H1 (cell line): Measurements from ENCODE around the gene HOXB7. TPM values are rescaled to one million over a fixed set of nuclear protein-coding genes. Genes with fewer than 3 reads are reported as not detected.

Experiments
- CTCF ChIA-PET: fragments of 300-600 bp; sonication (Branson Sonifier 250); formaldehyde crosslinking; loops from one replicate; lab custom pipeline; 2021; ENCODE audit not compliant: partially characterized antibody; lab: Charles Lee
- POLR2A ChIA-PET: fragments of 300-600 bp; sonication (Branson Sonifier 250); formaldehyde crosslinking; loops from one replicate; lab custom pipeline; 2021; ENCODE audit warnings: inconsistent platforms; ENCODE audit not compliant: partially characterized antibody; lab: Charles Lee
- DNase-seq, 2 experiments: peaks; one replicate each; pipeline versions ENCODE4 v3.0.0 to v3.0.0-alpha.2; 2010 to 2022; ENCODE audit warnings: low spot score in 2 of 2, low read depth in 1 of 2, mixed read lengths in 1 of 2
- FAIRE-seq: peaks from 2 replicates; lab custom pipeline; 2011; peaks lifted over from hg19 to GRCh38; lab: Jason Lieb, UNC
- H2AFZ ChIP-seq: 2 replicates; pipeline ENCODE4 v1.8.1; 2012; ENCODE audit warnings: low read length, inconsistent platforms
- H2AK5ac ChIP-seq: 2 replicates; pipeline ENCODE4 v1.6.1; 2013; ENCODE audit warnings: low read depth, low read length
- H2BK120ac ChIP-seq: replicated peaks from 2 replicates; pipeline ENCODE3; 2013; ENCODE audit warnings: low read depth, low read length, inconsistent platforms
- H2BK12ac ChIP-seq: 2 replicates; pipeline ENCODE4 v1.6.1; 2013; ENCODE audit warnings: low read depth, low read length
- H2BK15ac ChIP-seq: 2 replicates; pipeline ENCODE4 v1.6.1; 2013; ENCODE audit warnings: low read length
- H2BK20ac ChIP-seq: 2 replicates; pipeline ENCODE4 v1.6.1; 2013; ENCODE audit warnings: low read length
- H2BK5ac ChIP-seq: 2 replicates; pipeline ENCODE4 v1.6.1; 2013; ENCODE audit warnings: low read depth, low read length
- H3K14ac ChIP-seq: 2 replicates; pipeline ENCODE4 v1.6.1; 2013; ENCODE audit warnings: inconsistent platforms; ENCODE audit not compliant: insufficient read length
- H3K18ac ChIP-seq: 2 replicates; pipeline ENCODE4 v1.6.1; 2013; ENCODE audit warnings: low read length; ENCODE audit errors: extremely low read depth
- H3K23ac ChIP-seq: 2 replicates; pipeline ENCODE4 v1.6.1; 2013; ENCODE audit warnings: inconsistent platforms; ENCODE audit not compliant: insufficient read length
- H3K23me2 ChIP-seq: 2 replicates; pipeline ENCODE4 v1.6.1; 2013; ENCODE audit warnings: low read depth, low read length
- H3K27ac ChIP-seq: 2 replicates; pipeline ENCODE4 v1.6.1; 2011; ENCODE audit warnings: low read depth, low read length, inconsistent platforms
- H3K27me3 ChIP-seq, 4 experiments: replicated peaks in 1 of 4; 1 replicate in 1 of 4; 2 replicates in 3 of 4; pipeline versions ENCODE4 v1.6.1 to v1.8.1; 2011 to 2013; ENCODE audit warnings: low read length in 3 of 4, mild to moderate bottlenecking in 3 of 4, inconsistent platforms in 2 of 4, mixed read lengths in 2 of 4, moderate library complexity in 1 of 4; ENCODE audit not compliant: control insufficient read depth in 3 of 4, insufficient read depth in 3 of 4; ENCODE audit errors: extremely low read depth in 1 of 4
- H3K36me3 ChIP-seq, 4 experiments: 2 replicates each; pipeline versions ENCODE4 v1.6.1 to v1.8.1; 2011 to 2013; ENCODE audit warnings: mild to moderate bottlenecking in 4 of 4, low read length in 3 of 4, moderate library complexity in 2 of 4, control low read depth in 1 of 4, inconsistent platforms in 1 of 4; ENCODE audit not compliant: insufficient read depth in 4 of 4, control insufficient read depth in 2 of 4
- H3K4ac ChIP-seq: replicated peaks from 2 replicates; pipeline ENCODE3; 2013; ENCODE audit warnings: low read length, low read depth, mixed read lengths, inconsistent platforms; ENCODE audit not compliant: insufficient read length
- H3K4me1 ChIP-seq, 4 experiments: replicated peaks in 1 of 4; 1 replicate in 1 of 4; 2 replicates in 3 of 4; pipeline versions ENCODE4 v1.6.1 to v1.8.1; 2011 to 2013; ENCODE audit warnings: low read length in 3 of 4, inconsistent platforms in 2 of 4, mixed read lengths in 1 of 4; ENCODE audit not compliant: insufficient read depth in 4 of 4, control insufficient read depth in 3 of 4
- H3K4me2 ChIP-seq, 2 experiments: 2 replicates each; pipeline versions ENCODE4 v1.6.1 to v1.8.1; 2011 to 2013; ENCODE audit warnings: low read depth in 2 of 2, low read length in 2 of 2, control low read depth in 1 of 2, inconsistent platforms in 1 of 2, mild to moderate bottlenecking in 1 of 2; ENCODE audit not compliant: insufficient read depth in 1 of 2
- H3K4me3 ChIP-seq, 4 experiments: fragments of 200-600, 300-600 bp in 1 of 4; sonication (generic), shearing (Covaris generic), sonication (Bioruptor Twin) in 1 of 4; 2 replicates each; pipeline versions ENCODE4 v1.5.1 to v1.8.1; 2011 to 2016; ENCODE audit warnings: low read length in 4 of 4, low read depth in 3 of 4, control low read depth in 2 of 4, inconsistent platforms in 2 of 4, mild to moderate bottlenecking in 2 of 4, mixed read lengths in 1 of 4, moderate library complexity in 1 of 4; ENCODE audit not compliant: insufficient read depth in 2 of 4; ENCODE audit errors: extremely low read depth in 1 of 4
- H3K56ac ChIP-seq: replicated peaks from 2 replicates; pipeline ENCODE3; 2013; ENCODE audit warnings: low read depth, mild to moderate bottlenecking, mixed read lengths, low read length, inconsistent platforms; ENCODE audit not compliant: insufficient read length
- H3K79me1 ChIP-seq: 2 replicates; pipeline ENCODE4 v1.6.1; 2013; ENCODE audit warnings: low read depth, low read length, control low read depth
- H3K79me2 ChIP-seq, 2 experiments: 2 replicates each; pipeline versions ENCODE4 v1.6.1 to v1.8.1; 2012 to 2013; ENCODE audit warnings: low read length in 2 of 2, mild to moderate bottlenecking in 2 of 2, inconsistent platforms in 1 of 2; ENCODE audit not compliant: insufficient read depth in 2 of 2, control insufficient read depth in 1 of 2
- H3K9ac ChIP-seq, 4 experiments: replicated peaks in 1 of 4; 1 replicate in 1 of 4; 2 replicates in 3 of 4; pipeline versions ENCODE4 v1.6.1 to v1.8.1; 2011 to 2013; ENCODE audit warnings: low read depth in 3 of 4, low read length in 3 of 4, control low read depth in 2 of 4, mild to moderate bottlenecking in 2 of 4, moderate library complexity in 2 of 4, inconsistent platforms in 1 of 4; ENCODE audit errors: extremely low read depth in 1 of 4
- H3K9me3 ChIP-seq, 2 experiments: 2 replicates each; pipeline versions ENCODE4 v1.6.1 to v1.8.1; 2012 to 2013; ENCODE audit warnings: mild to moderate bottlenecking in 2 of 2, moderate library complexity in 2 of 2, control low read depth in 1 of 2, inconsistent platforms in 1 of 2, low read depth in 1 of 2, low read length in 1 of 2, mixed read lengths in 1 of 2; ENCODE audit not compliant: insufficient read depth in 2 of 2
- H4K20me1 ChIP-seq, 2 experiments: replicated peaks in 1 of 2; 2 replicates each; pipeline versions ENCODE3 to v1.8.1; 2011 to 2013; ENCODE audit warnings: inconsistent platforms in 2 of 2, low read length in 2 of 2, mild to moderate bottlenecking in 1 of 2; ENCODE audit not compliant: insufficient read depth in 2 of 2, control insufficient read depth in 1 of 2
- H4K5ac ChIP-seq: 2 replicates; pipeline ENCODE4 v1.6.1; 2013; ENCODE audit warnings: low read length, low read depth, mixed read lengths, inconsistent platforms; ENCODE audit not compliant: insufficient read length
- H4K8ac ChIP-seq: 2 replicates; pipeline ENCODE4 v1.8.0; 2013; ENCODE audit warnings: mild to moderate bottlenecking, moderate library complexity, low read length, inconsistent platforms; ENCODE audit not compliant: insufficient read depth; ENCODE audit errors: extremely low read depth
- H4K91ac ChIP-seq: replicated peaks from 2 replicates; pipeline ENCODE3; 2013; ENCODE audit warnings: low read length, mixed read lengths, inconsistent platforms; ENCODE audit not compliant: insufficient read length
- BCL11A ChIP-seq, 2 experiments: IDR thresholded peaks; one replicate each; pipeline ENCODE4 v1.6.1; 2011; ENCODE audit warnings: low read depth in 2 of 2, low read length in 2 of 2, mild to moderate bottlenecking in 2 of 2
- CREB1 ChIP-seq: IDR thresholded peaks from 2 replicates; pipeline ENCODE4 v1.6.1; 2012; ENCODE audit warnings: inconsistent platforms
- KDM1A ChIP-seq: fragments of 200-600, 300-600 bp; sonication (generic); IDR thresholded peaks from 2 replicates; pipeline ENCODE4 v1.7.1; 2016; ENCODE audit warnings: mild to moderate bottlenecking, low read length, borderline replicate concordance
- SAP30 ChIP-seq: fragments of 300-600 bp; sonication (generic); IDR thresholded peaks from 2 replicates; pipeline ENCODE4 v1.7.1; 2012; ENCODE audit warnings: low read length, moderate library complexity, mild to moderate bottlenecking, inconsistent platforms; ENCODE audit not compliant: insufficient read depth, insufficient replicate concordance
- SIN3A ChIP-seq, 2 experiments: IDR thresholded peaks in 1 of 2; conservative IDR thresholded peaks in 1 of 2; 2 replicates each; pipeline ENCODE4 v1.6.1; 2011 to 2012; ENCODE audit warnings: low read length in 2 of 2, improper control_type of control experiment in 1 of 2, low read depth in 1 of 2, mild to moderate bottlenecking in 1 of 2
- SP4 ChIP-seq: IDR thresholded peaks from 2 replicates; pipeline ENCODE4 v1.6.1; 2012; ENCODE audit warnings: low read length, inconsistent platforms
- WGBS, 2 experiments: shearing (Covaris generic) in 1 of 2; methylation state at CpG; one replicate each; pipeline versions ENCODE4 v1.1.6 to v1.1.7; 2013 to 2015; ENCODE audit warnings: low lambda C conversion rate in 2 of 2, mixed read lengths in 2 of 2, inconsistent platforms in 1 of 2, low coverage in 1 of 2, missing lambda C conversion rate in 1 of 2; ENCODE audit not compliant: insufficient replicate concordance in 2 of 2, insufficient coverage in 1 of 2, insufficient read length in 1 of 2; ENCODE audit errors: extremely low coverage in 1 of 2, missing lambda C conversion rate in 1 of 2; 5-methylcytosine and 5-hydroxymethylcytosine counted together
- polyA plus RNA-seq, 7 experiments: library from polyadenylated mRNA; depleted of rRNA in 3 of 7; stranded (reverse) in 5 of 7; unstranded in 2 of 7; fragments of >200 nt in 5 of 7; fragments of 200-250 nt in 2 of 7; gene quantifications; 1 replicate in 5 of 7; 2 replicates in 1 of 7; 4 replicates in 1 of 7; pipeline versions ENCODE4 v1.2.1 to v1.2.3, GENCODE V29; 2011 to 2013; ENCODE audit warnings: missing spikeins in 2 of 7, mixed read lengths in 2 of 7
- total RNA-seq: library from RNA; stranded (reverse); fragmentation: NEBNext Ultra II Directional; extraction: Animal tissue kit (Norgen Biotek cat#: 25700); gene quantifications from 2 replicates; pipeline ENCODE4 v1.2.1, GENCODE V29; 2021
- TF ChIP-seq, protein P1 (sequence below): IDR thresholded peaks from 2 replicates; pipeline ENCODE4 v1.6.1; 2012; ENCODE audit warnings: low read length, inconsistent platforms
- TF ChIP-seq, protein P2 (sequence below): IDR thresholded peaks from 2 replicates; pipeline ENCODE4 v1.6.1; 2012; ENCODE audit warnings: inconsistent platforms

The HOXB7 gene
- total and polyA plus RNA-seq, 2 of the 8 experiments (the other 6 are each of a cell fraction or from before 2014, with no cell fraction given), result not detected

- no peak overlapping the region for H3K14ac ChIP-seq
- H3K4me3 ChIP-seq, result no peak overlapping the region
- WGBS, 2 experiments, result 4% methylated on average over 35 of the region's 55 CpGs; no CpG with 5 or more reads in 1 of the 2 experiments
- H2BK12ac ChIP-seq, result no peak overlapping the region; the same call in 1 of the 2 replicates
- H3K27me3 ChIP-seq, result peaks cover 98 to 100% (median 99%) of the 10 kb centered on the region in 4 experiments
- no peaks in the 10 kb centered on the region; a peak in 1 of 4 replicates for H3K9me3 ChIP-seq
- DNase-seq (no peak), FAIRE-seq (no peak)
- no peak overlapping the region for H2BK5ac ChIP-seq
- H4K91ac ChIP-seq, result no peak overlapping the region
- POLR2A ChIA-PET, result interaction anchor here (1.7 to 2.0 kb wide), 2 partner anchors 11 to 50 kb away, joined by 3 to 4 read pairs; no protein-coding TSS in a partner anchor
- CTCF ChIA-PET, result interaction anchor here (1.0 to 5.4 kb wide), 11 partner anchors 9 to 611 kb away, joined by 3 to 30 read pairs (median 4); partner anchors contain the start of genes HOXB5 and HOXB9
- no peaks in the 10 kb centered on the region for H3K79me1 ChIP-seq
- H2BK15ac ChIP-seq, result no peak overlapping the region; the same call in 1 of the 2 replicates
- peaks cover 18 to 34% of the 10 kb centered on the region in 2 experiments for H4K20me1 ChIP-seq
- no peaks in the 10 kb centered on the region for H3K79me2 ChIP-seq
- no peak overlapping the region for H2BK120ac ChIP-seq
- 0 out of 2 replicates have a peak, but pooled peaks cover 2% of the 10 kb centered on the region for H3K23me2 ChIP-seq
- H3K4ac ChIP-seq, result no peak overlapping the region
- peaks cover 0 to 7% (median 4%) of the 10 kb centered on the region in 4 experiments; a peak in 5 of 7 replicates for H3K4me1 ChIP-seq
- H3K27ac ChIP-seq, result no peak overlapping the region
- no peak overlapping the region for H2AK5ac ChIP-seq
- H3K18ac ChIP-seq, result no peak overlapping the region
- H3K9ac ChIP-seq, result no peak overlapping the region
- no peak overlapping the region for H3K23ac ChIP-seq
- H4K8ac ChIP-seq, result no peak overlapping the region; the same call in 1 of the 2 replicates
- H2AFZ ChIP-seq, result no peak overlapping the region
- H3K56ac ChIP-seq, result no peak overlapping the region
- peaks cover 0 to 18% (median 0%) of the 10 kb centered on the region in 4 experiments; a peak in 1 of 8 replicates for H3K36me3 ChIP-seq
- H4K5ac ChIP-seq, result no peak overlapping the region
- H2BK20ac ChIP-seq, result no peak overlapping the region
- H3K4me2 ChIP-seq, result peak overlapping the region in 1 of 2 experiments; percentile 26; a peak in 2 of 4 replicates
- TF ChIP-seq SAP30, result no peak
- no peak for TF ChIP-seq KDM1A
- TF ChIP-seq, protein P1, sequence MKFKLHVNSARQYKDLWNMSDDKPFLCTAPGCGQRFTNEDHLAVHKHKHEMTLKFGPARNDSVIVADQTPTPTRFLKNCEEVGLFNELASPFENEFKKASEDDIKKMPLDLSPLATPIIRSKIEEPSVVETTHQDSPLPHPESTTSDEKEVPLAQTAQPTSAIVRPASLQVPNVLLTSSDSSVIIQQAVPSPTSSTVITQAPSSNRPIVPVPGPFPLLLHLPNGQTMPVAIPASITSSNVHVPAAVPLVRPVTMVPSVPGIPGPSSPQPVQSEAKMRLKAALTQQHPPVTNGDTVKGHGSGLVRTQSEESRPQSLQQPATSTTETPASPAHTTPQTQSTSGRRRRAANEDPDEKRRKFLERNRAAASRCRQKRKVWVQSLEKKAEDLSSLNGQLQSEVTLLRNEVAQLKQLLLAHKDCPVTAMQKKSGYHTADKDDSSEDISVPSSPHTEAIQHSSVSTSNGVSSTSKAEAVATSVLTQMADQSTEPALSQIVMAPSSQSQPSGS, result no peak
- TF ChIP-seq SIN3A (conservative IDR thresholded peaks at IDR 0.05 in 1 of 2, IDR thresholded peaks at IDR 0.05 in 1 of 2; ENCODE audit: low read depth in 1 of 2, low read length in 2 of 2), result no peak
- TF ChIP-seq BCL11A (IDR thresholded peaks at IDR 0.05; ENCODE audit: low read depth in 2 of 2, low read length in 2 of 2), result no peak
- TF ChIP-seq, protein P2, sequence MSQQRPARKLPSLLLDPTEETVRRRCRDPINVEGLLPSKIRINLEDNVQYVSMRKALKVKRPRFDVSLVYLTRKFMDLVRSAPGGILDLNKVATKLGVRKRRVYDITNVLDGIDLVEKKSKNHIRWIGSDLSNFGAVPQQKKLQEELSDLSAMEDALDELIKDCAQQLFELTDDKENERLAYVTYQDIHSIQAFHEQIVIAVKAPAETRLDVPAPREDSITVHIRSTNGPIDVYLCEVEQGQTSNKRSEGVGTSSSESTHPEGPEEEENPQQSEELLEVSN, result no peak
- TF ChIP-seq CREB1, result no peak
- no peak for TF ChIP-seq SP4
These were observed 3.3 kb upstream of the HOXB7 start for GRCh38 chr17:48613862-48614694.
